Raji (cell line): Measurements from ENCODE around the gene SEH1L.

Source experiments
- POLR2A ChIP-seq: IDR thresholded peaks from 2 replicates; pipeline ENCODE4 v1.6.1; 2011; ENCODE audit warnings: low read depth, low read length, control low read depth; ENCODE audit not compliant: insufficient read depth

The SEH1L gene

DNA sequence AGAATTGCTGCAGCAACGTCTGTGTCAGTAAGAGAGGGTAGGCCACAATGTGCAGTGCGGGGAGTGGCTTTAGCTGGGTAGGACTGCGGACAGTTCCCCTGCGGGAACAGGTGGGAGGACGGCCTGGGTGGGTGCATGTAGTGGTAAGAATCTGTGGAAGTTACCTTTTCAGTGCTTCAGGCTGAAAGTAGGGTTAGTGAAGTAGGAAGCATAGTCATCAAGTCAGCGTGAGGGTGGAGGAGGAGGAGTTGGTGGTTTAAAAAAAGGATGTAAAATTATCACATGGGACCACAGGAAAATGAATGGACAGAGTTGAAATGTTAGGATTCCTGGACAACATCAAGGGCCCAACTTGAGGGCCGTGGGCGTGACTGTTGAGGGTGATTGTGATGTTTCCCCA, 56.6 kb downstream of the SEH1L start:
- no peak for TF ChIP-seq POLR2A

DNA sequence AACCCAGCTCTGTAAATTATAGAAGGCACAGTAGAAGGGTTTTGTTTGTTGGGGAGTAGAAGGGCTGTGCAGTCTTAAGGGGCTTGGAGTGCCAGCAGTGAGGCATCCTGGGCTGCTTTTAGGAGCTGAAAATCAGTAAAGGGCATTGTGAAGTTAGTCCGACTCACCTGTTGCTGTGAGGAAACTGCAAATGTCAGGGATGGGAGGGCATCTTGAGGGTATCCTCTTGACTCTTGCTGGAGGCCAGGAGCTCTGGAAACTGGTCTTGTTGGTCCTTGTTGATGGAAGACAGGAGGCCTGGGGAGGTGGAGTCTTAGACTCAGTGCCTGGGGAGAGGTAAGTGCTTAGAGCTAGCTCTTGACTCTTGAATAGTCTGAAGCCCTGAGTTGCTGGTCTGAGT, 57.5 kb downstream of the SEH1L start:
- TF ChIP-seq POLR2A = no peak

DNA sequence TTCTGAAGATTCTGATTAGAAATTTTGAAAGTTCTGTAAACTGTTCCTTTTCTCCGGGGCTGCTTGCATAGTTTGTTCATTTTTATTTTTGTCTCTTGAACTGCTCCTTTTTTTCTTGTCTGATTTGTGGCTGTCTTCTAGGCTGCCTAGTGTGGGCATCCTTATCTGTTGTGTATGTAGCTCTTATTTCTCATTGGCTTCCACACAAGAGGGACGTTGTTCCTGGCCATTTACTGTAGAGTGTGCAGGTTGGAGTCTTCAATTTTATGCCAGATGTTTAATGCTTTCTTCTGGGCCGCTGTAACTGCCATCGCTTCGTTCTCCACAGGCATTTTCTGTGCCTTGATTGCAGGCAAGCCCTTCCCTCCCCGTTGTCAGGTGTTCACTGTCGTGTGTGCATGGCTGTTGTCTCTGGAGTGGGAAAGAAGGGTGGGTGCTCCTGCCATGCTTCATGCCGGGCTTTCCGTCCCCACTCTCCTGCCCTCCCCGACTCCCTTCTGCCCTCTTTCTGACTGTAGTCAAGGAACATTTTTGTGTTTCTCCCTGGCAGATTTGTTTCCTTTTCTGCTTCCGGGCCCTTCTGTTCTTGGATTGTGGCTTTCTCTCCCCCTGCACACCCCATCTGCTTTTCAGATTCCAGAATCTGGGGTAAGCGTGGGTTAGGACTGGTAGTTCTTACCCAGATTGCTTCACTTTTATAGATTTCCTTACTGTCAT, 58.9 kb downstream of the SEH1L start:
- TF ChIP-seq POLR2A = no peak

DNA sequence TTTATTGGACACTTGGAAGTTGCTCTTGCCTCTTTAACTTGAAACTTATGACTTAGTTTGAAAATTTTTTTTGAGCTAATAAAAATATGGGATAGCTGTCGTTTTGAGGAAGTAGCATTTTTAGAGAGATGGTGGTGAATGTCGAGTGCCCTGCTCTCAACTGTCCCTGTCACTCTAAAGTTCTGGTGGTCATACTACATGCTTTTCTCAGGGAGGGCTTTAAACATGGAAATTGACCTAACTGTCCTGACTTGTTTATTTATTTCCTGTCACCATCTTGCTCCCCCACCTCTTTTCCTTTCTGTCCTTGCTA, 59.4 kb downstream of the SEH1L start:
- no peak for TF ChIP-seq POLR2A

DNA sequence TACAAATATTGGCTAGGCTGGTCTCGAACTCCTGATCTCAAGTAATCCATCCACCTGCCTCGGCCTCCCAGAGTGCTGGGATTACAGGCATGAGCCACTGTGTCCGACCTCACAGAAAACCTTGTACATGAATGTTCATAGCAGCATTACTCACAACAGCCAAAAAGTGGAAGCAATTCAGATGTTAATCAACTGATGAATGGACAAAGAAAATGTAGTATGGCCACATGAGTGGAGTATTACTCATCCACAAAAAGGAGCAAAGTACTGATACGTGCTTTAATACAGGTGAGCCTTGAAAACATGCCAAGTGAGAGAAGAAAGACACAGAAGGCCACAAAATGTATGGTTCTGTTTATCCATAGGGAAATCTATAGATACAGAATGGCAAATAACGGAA, 63.9 kb downstream of the SEH1L start:
- TF ChIP-seq POLR2A = no peak

DNA sequence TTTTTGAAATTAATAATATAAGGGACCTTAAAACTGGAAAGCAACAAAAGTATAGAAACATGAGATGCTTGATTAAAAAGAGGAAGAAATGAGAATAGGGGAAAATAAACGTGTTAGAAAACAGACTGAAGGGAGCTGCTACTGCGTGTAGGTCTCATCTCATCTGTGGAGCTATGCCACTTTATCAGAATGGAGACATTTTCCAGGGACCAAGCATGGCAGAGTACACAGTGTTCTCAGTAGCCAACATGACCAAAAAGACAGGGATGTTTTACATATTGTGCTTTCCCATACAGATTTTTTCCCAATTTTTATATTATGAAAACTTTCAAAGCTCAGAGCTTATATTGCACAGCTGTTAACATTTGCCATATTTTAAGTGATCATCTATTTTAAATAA, 66.4 kb downstream of the SEH1L start:
- TF ChIP-seq POLR2A = no peak

DNA sequence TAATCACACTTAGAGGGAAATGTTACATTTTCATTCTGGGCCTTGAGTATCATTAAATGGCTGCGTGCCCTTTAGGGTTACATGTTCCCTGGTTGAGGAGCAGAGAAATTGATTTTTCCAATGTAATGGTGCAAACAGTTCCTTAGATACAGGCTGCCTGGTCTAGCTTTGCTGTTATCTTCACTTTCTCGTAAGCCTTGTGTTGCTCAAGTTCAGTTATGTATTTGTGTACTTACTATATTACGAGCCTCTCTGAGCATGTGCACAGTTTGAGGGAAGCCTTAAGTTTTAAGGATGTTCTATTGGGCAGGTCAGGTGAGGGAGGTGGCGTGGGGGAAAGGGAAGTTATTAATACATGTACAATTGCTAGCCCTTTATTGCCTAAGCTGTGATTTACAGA, 67.0 kb downstream of the SEH1L start:
- no peak for TF ChIP-seq POLR2A

DNA sequence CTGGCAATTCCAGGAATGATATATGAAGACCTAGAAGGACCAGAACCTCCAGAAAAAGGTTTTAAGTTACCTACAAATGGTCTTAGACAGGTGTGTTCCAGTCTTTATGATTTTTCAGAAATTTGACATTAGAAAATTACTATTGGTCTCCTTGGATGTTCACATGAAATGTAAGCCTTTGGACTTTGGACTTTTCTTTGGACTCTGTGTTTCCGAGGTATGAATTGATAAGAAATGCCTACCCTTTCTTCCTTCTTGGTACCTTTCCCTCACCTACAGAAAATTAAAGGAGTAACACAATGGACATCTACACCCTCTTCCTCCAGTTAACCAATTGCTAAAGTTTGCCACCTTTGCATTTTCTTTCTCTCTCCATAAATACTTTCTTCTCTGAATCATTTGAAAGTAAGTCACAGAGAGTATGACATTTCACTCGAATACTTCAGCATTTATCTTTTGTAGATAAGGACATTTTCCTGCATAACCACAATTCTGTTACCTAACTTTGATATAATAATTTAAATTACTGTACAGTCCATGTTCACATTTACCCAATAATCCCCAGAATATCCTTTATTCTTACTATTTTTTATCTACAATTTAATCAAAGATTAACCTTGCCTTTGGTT, 69.5 kb downstream of the SEH1L start:
- TF ChIP-seq POLR2A = no peak

DNA sequence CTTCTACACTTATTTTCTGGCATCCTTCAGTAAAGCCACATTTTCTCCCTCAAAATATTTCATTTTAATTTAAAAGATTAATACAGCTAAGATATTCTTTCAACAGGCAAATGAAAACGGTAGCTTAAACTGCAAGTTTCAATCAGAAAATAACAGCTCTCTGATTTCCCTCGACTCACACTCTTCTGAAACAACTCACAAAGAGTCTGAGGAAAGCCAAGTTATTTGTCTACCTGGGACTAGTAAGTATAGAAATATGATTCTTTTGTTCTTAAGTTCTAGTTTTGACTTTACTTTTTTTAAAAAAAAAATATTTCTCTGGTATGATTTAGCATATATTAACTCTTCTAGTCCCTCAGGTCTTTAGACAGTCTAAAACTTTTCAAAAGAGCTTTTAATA, 70.6 kb downstream of the SEH1L start:
- TF ChIP-seq POLR2A = no peak

DNA sequence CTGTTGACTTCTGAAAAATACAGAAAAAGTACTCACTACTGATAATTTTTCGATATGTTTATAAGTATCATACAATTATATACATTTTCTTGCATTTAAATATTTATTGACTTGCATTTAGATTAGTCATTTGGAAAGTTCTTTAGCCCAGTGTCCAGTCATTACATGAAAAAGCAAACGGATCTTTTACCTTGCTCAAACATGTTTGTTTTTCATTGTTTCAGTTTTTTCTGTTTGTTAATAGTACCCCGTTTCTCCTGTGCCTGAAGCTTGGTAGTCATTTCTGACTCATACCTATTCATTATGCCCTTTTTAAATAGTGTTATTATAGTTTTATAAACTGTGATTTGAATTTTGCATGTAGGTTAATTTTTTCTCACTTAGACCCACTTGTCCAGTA, 71.5 kb downstream of the SEH1L start:
- TF ChIP-seq POLR2A = no peak

DNA sequence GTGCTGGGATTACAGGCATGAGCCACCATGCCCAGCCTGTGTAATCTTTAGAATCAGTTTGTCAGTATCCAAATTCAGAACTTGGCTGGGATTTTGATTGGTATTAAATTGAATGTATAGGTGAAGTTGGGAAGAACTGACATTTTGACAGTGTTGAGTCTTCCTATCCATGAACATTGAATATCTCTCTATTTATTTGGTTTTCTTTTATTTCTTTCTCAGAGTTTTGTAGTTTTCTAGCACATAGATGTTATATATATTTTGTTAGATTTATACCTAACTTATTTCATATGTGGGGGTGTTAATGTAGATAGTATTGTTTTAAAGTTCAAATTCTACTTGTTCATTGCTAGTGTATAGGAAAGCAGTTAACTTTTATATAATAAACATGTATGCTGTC, 74.8 kb downstream of the SEH1L start:
- TF ChIP-seq POLR2A = no peak

DNA sequence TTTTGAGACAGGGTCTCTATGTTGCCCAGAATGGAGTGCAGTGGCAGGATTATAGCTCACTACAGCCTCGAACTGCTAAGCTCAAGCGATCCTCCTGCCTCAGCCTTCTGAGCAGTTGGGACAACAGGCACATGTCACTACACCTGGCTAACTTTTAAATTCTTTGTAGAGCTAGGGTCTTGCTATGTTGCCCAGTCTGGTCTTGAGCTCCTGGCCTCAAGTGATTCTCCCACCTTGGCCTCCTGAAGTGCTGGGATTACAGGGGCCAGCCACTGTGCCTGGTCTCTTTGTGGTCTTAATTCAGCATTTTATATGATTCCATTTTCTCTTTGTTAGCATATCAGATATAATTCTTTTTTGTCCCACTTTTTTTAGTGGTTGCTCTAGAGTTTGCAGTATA, 77.4 kb downstream of the SEH1L start:
- TF ChIP-seq POLR2A = no peak

DNA sequence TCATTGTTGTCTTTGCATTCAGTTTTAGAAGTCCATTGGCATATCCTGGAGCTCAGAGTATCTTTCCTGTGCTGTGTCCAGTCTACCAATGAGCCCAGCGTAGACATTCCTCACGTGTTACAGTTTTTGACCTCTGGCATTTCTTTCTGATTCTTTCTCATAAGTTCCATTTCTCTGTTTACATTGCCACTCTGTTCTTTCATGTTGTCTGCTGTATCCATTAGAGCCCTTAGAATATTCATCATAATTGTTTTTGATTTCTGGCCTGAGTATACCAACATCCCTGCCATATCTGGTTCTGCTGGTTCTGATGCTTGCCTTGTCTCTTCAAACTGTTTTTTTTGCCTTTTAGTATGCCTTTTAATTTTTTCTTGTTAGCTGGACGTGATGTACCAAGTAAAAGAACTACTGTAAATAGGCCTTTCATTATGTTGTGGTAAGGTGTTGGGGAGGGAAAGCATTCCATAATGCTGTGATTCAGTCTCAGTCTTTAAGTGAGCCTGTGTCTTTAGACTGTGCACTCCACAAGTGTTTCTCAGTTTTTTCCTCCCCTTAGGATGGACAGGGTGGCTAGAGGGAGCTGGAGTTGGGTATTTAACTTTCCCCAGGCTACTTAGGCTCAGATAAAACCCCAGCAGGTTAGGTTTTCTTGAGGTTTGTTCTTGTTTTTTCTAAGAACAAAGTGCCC, 78.9 kb downstream of the SEH1L start:
- no peak for TF ChIP-seq POLR2A

DNA sequence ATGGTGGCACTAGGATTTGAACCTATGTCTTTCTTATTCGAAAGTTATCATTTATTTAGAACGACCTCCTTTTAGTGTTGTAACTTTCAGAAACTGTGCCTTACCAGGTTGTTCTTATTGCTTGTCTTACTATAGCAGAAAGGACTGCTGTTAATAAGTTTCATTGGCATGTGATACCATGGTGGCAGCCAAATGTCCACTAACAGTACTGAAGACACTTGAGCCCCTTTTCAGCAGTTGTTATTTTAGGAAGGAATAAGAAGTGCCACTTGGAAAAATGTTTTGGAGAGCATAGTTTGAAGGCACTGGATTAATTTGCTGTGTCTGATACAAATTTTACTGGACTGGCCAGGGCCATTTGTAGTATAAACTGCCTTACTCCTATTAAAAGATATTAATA, 81.1 kb downstream of the SEH1L start:
- no peak for TF ChIP-seq POLR2A

DNA sequence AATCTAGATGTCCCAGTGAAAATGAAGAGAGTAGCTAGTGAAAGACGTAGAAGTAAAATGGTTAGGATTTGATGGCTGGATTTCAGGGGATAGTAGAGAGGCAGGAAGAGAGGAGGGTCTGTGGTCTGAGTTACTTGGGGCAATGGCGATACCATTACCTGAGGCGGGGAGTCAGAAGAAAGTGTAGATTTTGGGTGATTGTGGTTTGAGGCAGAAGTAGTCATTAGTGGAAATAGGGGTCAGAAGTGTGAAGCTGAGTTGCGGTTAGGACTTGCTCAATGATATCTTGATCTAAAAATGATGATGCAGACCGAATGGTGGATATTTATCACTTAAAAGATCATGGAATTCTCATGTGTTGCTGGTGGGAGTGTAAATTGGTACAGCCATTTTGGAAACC, 84.4 kb downstream of the SEH1L start:
- no peak for TF ChIP-seq POLR2A

DNA sequence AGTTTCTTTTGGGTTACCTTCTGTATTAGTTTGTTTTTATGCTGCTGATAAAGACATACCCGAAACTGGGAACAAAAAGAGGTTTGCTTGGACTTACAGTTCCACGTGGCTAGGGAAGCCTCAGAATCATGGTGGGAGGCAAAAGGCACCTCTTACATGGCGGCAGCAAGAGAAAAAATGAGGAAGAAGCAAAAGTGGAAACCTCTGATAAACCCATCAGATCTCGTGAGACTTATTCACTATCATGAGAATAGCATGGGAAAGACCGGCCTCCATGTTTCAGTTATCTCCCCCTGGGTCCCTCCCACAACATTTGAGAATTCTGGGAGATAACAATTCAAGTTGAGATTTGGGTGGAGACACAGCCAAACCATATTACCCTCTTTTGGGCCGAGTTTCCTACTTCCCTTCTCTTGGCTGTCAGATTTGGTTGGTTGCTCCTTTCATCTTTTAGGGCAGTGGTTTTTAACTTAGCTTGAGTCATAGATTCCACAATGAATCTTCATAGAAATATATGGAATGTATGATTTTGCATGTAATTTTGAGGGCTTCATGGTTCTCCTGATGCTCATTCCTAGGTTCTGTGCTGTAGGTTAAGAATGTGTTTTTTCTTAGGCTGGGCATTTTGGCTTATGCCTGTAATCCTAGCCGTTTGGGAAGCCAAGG, 87.6 kb downstream of the SEH1L start:
- TF ChIP-seq POLR2A = no peak
